ENCODE measurements around the gene AMPD3.
"Not testable (repeated sequence)": the region's sequence is repeated elsewhere in the genome, so short reads cannot be mapped to it uniquely, and the experiment has no call there.

Gene AMPD3

DNA sequence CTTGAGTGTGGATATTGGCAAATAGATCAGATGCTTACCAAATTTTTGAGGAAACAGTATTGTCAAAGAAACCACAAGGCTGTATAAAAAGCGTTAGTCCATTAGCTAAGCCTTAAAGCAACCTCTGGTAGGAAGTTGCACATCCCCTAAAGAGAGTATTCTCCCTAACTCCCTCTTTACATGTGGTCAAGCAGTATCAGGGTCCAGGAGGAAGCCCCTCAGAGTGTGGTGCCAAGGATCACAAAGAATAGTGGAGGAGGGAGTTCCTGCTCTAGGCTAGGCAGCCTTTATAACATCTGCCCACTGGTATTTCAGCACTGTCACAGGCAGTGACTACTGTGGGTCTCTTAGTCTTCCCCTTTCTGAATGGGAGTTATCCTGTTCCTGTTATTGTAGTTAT lies 18.8 kb upstream of the AMPD3 start:
- peaks cover 29% of the 10 kb centered on the region for H3K27me3 ChIP-seq (replicated peaks; ENCODE audit: insufficient read depth, low read length)
- H3K9me2 ChIP-seq (replicated peaks; ENCODE audit: insufficient read depth, low read length), result no peaks in the 10 kb centered on the region
- no peak for TF ChIP-seq EZH2phosphoT487 (IDR thresholded peaks at IDR 0.05; ENCODE audit: low read length)
- no peak for TF ChIP-seq EZH2 (optimal IDR thresholded peaks at IDR 0.05; ENCODE audit: low read depth, low read length)
- TF ChIP-seq, protein P1, sequence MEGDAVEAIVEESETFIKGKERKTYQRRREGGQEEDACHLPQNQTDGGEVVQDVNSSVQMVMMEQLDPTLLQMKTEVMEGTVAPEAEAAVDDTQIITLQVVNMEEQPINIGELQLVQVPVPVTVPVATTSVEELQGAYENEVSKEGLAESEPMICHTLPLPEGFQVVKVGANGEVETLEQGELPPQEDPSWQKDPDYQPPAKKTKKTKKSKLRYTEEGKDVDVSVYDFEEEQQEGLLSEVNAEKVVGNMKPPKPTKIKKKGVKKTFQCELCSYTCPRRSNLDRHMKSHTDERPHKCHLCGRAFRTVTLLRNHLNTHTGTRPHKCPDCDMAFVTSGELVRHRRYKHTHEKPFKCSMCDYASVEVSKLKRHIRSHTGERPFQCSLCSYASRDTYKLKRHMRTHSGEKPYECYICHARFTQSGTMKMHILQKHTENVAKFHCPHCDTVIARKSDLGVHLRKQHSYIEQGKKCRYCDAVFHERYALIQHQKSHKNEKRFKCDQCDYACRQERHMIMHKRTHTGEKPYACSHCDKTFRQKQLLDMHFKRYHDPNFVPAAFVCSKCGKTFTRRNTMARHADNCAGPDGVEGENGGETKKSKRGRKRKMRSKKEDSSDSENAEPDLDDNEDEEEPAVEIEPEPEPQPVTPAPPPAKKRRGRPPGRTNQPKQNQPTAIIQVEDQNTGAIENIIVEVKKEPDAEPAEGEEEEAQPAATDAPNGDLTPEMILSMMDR (IDR thresholded peaks at IDR 0.05; ENCODE audit: low read length), result no peak
- no peaks in the 10 kb centered on the region for H3K79me2 ChIP-seq (ENCODE audit: low read length)
- no peaks in the 10 kb centered on the region for H3K9me3 ChIP-seq (replicated peaks; ENCODE audit: insufficient read depth, low read length)
- DNase-seq, result no peak
- no peaks in the 10 kb centered on the region for H3F3A ChIP-seq (ENCODE audit: insufficient read depth, low read length)
- H3K36me3 ChIP-seq (replicated peaks; ENCODE audit: insufficient read depth, low read length), result no peaks in the 10 kb centered on the region
- H3K4me1 ChIP-seq (ENCODE audit: low read length), result peaks cover under 1% of the 10 kb centered on the region
- no peak overlapping the region for H3K9ac ChIP-seq (ENCODE audit: low read length)
- no peak overlapping the region for H3K4me3 ChIP-seq (ENCODE audit: low read length)
- no peak overlapping the region for H2AFZ ChIP-seq (ENCODE audit: low read length)
- no peak overlapping the region for H3K4me2 ChIP-seq (ENCODE audit: low read depth, low read length)
- no peaks in the 10 kb centered on the region for H4K20me1 ChIP-seq (ENCODE audit: insufficient read depth, low read length)
- no peak overlapping the region for H3K27ac ChIP-seq (ENCODE audit: low read length)

DNA sequence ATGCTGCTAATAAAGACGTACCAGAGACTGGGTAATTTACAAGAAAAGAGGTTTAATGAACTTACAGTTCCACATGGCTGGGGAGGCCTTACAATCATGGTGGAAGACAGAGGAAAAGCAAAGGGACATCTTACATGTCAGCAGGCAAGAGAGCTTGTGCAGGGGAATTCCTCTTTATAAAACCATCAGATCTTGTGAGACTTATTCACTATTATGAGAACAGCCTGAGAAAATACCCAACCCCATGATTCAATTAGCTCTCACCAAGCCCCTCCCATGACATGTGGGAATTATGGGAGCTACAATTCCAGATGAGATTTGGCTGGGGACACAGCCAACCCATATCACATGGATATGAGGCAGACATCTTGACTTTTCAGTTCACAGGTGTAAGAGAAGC lies 18.4 kb upstream of the AMPD3 start:
- not testable (repeated sequence) for H3K79me2 ChIP-seq (ENCODE audit: low read length)

DNA sequence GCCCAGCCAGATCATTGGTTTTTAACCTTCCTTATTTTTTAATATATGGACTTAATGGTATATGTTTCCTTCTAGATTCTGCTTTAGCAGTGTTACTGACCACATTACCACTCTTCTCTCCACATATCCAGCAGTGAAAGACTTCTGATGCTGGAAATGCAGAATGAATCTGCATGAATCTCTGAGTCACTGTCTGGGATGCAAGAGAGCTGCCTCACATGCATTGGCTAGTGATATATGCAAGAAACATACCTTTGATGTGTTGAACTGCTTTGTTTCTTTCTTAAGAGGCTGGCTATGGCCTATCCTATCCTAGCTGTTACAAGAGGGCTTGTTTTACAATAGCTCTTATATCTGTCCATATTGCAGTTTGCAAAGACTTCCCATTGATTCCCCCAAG lies 16.6 kb upstream of the AMPD3 start:
- DNase-seq, result no peak
- H3F3A ChIP-seq (ENCODE audit: insufficient read depth, low read length), result peaks cover 6% of the 10 kb centered on the region
- no peaks in the 10 kb centered on the region for H4K20me1 ChIP-seq (ENCODE audit: insufficient read depth, low read length)
- no peaks in the 10 kb centered on the region for H3K9me2 ChIP-seq (replicated peaks; ENCODE audit: insufficient read depth, low read length)
- peaks cover 7% of the 10 kb centered on the region for H3K4me1 ChIP-seq (ENCODE audit: low read length)
- H3K36me3 ChIP-seq (replicated peaks; ENCODE audit: insufficient read depth, low read length), result no peaks in the 10 kb centered on the region
- no peak overlapping the region for H2AFZ ChIP-seq (ENCODE audit: low read length)
- H3K9ac ChIP-seq (ENCODE audit: low read length), result no peak overlapping the region
- no peak overlapping the region for H3K4me2 ChIP-seq (ENCODE audit: low read depth, low read length)
- peaks cover 36% of the 10 kb centered on the region for H3K27me3 ChIP-seq (replicated peaks; ENCODE audit: insufficient read depth, low read length)
- no peak overlapping the region for H3K4me3 ChIP-seq (ENCODE audit: low read length)
- H3K79me2 ChIP-seq (ENCODE audit: low read length), result no peaks in the 10 kb centered on the region
- TF ChIP-seq, protein P1 (IDR thresholded peaks at IDR 0.05; ENCODE audit: low read length), result no peak
- TF ChIP-seq EZH2phosphoT487 (IDR thresholded peaks at IDR 0.05; ENCODE audit: low read length), result no peak
- TF ChIP-seq EZH2 (optimal IDR thresholded peaks at IDR 0.05; ENCODE audit: low read depth, low read length), result no peak
- no peaks in the 10 kb centered on the region for H3K9me3 ChIP-seq (replicated peaks; ENCODE audit: insufficient read depth, low read length)
- H3K27ac ChIP-seq (ENCODE audit: low read length), result no peak overlapping the region

More for the DNA sequence above, 18.4 kb upstream of the AMPD3 start:
- H4K20me1 ChIP-seq (ENCODE audit: insufficient read depth, low read length); H3K36me3 ChIP-seq (replicated peaks; ENCODE audit: insufficient read depth, low read length); H3K9ac ChIP-seq (ENCODE audit: low read length); H3K4me2 ChIP-seq (ENCODE audit: low read depth, low read length); H3K4me1 ChIP-seq (ENCODE audit: low read length); DNase-seq; H3K9me2 ChIP-seq (replicated peaks; ENCODE audit: insufficient read depth, low read length); H3K4me3 ChIP-seq (ENCODE audit: low read length); H3K9me3 ChIP-seq (replicated peaks; ENCODE audit: insufficient read depth, low read length); H2AFZ ChIP-seq (ENCODE audit: low read length); H3K27ac ChIP-seq (ENCODE audit: low read length); H3F3A ChIP-seq (ENCODE audit: insufficient read depth, low read length): not testable (repeated sequence)
- H3K27me3 ChIP-seq (replicated peaks; ENCODE audit: insufficient read depth, low read length), result peaks cover 30% of the 10 kb centered on the region

DNA sequence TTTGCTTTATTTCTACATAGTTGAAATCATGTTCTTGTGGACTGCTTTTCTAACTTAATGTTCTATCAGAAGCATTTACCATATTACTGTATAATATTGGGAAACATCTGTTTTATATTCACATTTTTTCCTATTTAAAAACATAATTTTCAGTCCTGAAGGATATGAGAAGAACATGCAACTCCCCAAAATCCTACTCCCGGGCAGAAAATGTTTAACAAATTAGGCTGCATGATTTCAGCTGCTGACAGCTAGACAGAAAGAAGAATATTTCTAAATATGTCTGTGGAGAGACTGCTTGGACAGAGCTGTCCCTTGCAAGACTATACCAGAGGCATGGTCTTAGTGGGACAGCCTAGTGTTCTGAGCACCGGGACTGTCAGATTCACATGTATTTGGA lies 15.7 kb upstream of the AMPD3 start:
- no peak overlapping the region for H3K27ac ChIP-seq (ENCODE audit: low read length)

More for the DNA sequence above, 15.7 kb upstream of the AMPD3 start:
- no peak for DNase-seq
- TF ChIP-seq EZH2phosphoT487 (IDR thresholded peaks at IDR 0.05; ENCODE audit: low read length), result no peak
- TF ChIP-seq EZH2 (optimal IDR thresholded peaks at IDR 0.05; ENCODE audit: low read depth, low read length), result no peak
- TF ChIP-seq, protein P1 (IDR thresholded peaks at IDR 0.05; ENCODE audit: low read length), result no peak
- Histone ChIP-seq H3K9me2 (replicated peaks; ENCODE audit: insufficient read depth, low read length) (no peaks in the 10 kb centered on the region), H3K9me3 (replicated peaks; ENCODE audit: insufficient read depth, low read length) (no peaks in the 10 kb centered on the region), H3K79me2 (ENCODE audit: low read length) (no peaks in the 10 kb centered on the region), H3K4me2 (ENCODE audit: low read depth, low read length) (no peak overlapping the region), H3K36me3 (replicated peaks; ENCODE audit: insufficient read depth, low read length) (no peaks in the 10 kb centered on the region), H3K4me3 (ENCODE audit: low read length) (no peak overlapping the region), H3K27me3 (replicated peaks; ENCODE audit: insufficient read depth, low read length) (peaks cover 45% of the 10 kb centered on the region), H4K20me1 (ENCODE audit: insufficient read depth, low read length) (no peaks in the 10 kb centered on the region), H3K9ac (ENCODE audit: low read length) (no peak overlapping the region), H3F3A (ENCODE audit: insufficient read depth, low read length) (peaks cover 6% of the 10 kb centered on the region), H2AFZ (ENCODE audit: low read length) (no peak overlapping the region), H3K4me1 (ENCODE audit: low read length) (peaks cover 7% of the 10 kb centered on the region)

Data from MM.1S (cell line).